H7 (cell line): ENCODE measurements around the gene PHKG1. TPM values are rescaled to one million over a fixed set of nuclear protein-coding genes. Genes with fewer than 3 reads are reported as not detected.
"Not testable (repeated sequence)": the region's sequence is repeated elsewhere in the genome, so short reads cannot be mapped to it uniquely, and the experiment has no call there.

Source experiments
- DNase-seq: peaks from one replicate; pipeline ENCODE4 v3.0.0; 2012
- H3K27me3 ChIP-seq: 2 replicates; pipeline ENCODE4 v1.6.0; 2011; ENCODE audit warnings: mild to moderate bottlenecking, low read length; ENCODE audit not compliant: control insufficient read depth, insufficient read depth
- H3K36me3 ChIP-seq: replicated peaks from 2 replicates; pipeline ENCODE4 v1.5.1; 2011; ENCODE audit warnings: low read length; ENCODE audit not compliant: control insufficient read depth, insufficient read depth
- H3K4me3 ChIP-seq: 2 replicates; pipeline ENCODE4 v1.5.1; 2011; ENCODE audit warnings: low read depth, mild to moderate bottlenecking, control low read depth, low read length, moderate library complexity; ENCODE audit not compliant: insufficient read depth
- total RNA-seq: library from RNA; depleted of rRNA; stranded (reverse); fragments of >200 nt; shearing (Covaris generic); gene quantifications from 2 replicates; pipeline ENCODE4 v1.2.3, GENCODE V29; 2014; rRNA removed

PHKG1 gene
- 0.14 and 0.59 TPM in 2 replicates for total RNA-seq

DNA sequence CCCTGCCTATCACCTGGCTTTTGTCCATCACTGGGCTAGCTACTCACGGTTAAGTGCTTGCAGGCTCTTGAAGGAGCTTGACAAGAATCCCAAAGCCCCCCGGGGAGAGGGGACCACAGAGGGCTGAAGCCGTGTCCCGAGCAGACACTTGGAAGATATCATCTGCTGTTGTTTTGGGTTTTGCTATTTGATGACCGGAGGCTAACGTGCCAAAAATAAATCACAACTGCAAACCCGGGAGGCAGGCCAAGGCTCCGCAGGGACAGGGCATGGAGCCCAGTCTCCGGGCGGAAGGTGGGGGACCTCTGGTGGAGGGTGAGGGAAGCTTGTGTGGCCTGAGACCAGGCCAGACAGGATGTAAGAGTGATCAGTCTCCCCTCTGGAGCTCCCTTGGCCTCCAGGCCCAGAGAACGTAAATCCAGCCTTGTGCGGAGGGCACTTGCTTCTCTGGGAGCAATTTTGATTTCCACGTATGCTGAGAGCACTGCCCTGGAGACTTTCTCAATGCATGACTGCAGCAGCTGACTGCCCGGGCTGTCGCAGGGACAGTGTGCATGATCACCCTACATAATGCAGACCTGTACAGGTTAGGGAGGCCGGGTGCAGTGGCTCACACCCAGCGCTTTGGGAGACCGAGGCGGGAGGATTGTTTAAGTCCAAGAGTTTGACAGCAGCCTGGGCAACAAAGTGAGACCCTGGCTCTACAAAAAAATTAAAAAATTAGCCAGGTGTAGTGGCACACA is at the start of gene PHKG1:
PHKG1 (minus strand) TSS at position 164 of the 743 bp plus-strand sequence. CDS start 4,011 bp downstream, outside the sequence.
- Histone ChIP-seq H3K27me3 (no peaks in the 10 kb centered on the region), H3K4me3 (no peak within 1 kb of the TSS), H3K36me3 (no peaks in the 10 kb centered on the region)
- peak; percentile 81 for DNase-seq

DNA sequence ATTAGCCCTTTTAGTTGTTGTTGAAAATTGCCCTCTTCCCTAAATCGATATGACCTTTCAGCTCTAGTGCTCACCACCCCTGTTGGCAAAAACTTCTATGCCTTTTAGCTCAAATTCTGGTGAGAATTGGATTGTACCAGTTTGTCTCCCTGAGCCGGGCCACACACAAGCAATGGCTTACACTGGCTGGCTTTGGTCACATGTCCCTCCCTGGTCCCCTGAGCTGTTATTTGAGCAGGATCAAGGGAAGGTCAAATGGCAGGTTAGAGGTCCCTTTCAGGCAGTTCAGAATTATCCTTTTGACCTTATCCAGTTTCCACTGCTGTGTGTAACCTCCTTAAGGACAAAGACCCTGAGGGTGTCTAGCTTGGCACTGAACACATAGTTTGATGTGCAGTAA is 38.3 kb upstream of the PHKG1 start:
- not testable (repeated sequence) for H3K4me3 ChIP-seq, H3K36me3 ChIP-seq, DNase-seq, H3K27me3 ChIP-seq

DNA sequence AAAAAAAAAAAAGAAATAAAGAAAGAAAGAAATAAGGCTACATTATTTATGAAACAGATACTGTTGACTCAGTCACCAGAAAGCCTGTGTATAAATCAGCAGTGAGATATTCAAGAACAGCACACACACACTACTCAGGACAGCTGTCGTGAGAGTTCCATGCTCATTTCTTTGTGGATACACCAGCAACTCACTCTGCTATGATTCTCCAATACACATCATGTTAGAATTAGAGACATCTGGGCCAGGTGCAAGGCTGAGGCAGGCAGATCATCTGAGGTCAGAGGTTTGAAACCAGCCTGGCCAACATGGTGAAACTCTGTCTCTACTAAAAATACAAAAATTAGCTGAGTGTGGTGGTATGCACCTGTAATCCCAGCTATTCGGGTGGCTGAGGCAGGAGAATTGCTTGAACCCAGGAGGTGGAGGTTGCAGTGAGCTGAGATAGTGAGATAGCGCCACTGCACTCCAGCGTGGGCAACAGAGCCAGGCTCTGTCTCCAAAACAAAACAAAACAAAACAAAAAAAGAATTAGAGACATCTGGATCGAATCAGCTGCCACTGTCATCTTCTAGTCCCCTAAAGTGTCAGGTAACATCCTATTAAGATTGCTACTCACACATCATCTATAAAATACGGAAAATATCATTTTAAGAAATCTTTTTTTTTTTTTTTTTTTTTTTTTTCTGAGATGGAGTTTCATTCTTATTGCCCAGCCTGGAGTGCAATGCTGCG is 34.7 kb upstream of the PHKG1 start:
- H3K27me3 ChIP-seq: no peaks in the 10 kb centered on the region
- H3K36me3 ChIP-seq: no peaks in the 10 kb centered on the region
- H3K4me3 ChIP-seq: no peak overlapping the region
- DNase-seq: no peak

DNA sequence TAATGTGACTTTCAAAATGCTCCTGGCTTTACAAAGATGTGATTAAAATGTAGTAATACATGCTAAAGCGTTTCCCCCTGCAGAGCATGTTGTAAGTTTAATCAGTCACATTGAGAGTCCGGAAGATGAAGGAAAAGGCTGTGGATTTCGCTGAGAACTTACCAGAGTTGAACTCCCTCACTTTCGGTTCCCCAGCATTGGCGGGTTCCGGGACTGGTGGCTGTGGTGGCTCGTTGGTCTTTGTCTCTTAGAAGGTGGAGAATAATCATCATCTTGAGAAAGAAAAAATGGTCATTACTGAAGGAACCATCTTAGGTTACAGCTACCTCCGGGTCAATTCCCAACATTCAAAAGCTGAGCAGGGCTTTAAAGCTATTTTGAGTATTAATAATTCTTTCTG is 33.1 kb upstream of the PHKG1 start:
- Histone ChIP-seq H3K36me3 (no peaks in the 10 kb centered on the region), H3K4me3 (no peak overlapping the region), H3K27me3 (no peaks in the 10 kb centered on the region)
- DNase-seq: no peak

DNA sequence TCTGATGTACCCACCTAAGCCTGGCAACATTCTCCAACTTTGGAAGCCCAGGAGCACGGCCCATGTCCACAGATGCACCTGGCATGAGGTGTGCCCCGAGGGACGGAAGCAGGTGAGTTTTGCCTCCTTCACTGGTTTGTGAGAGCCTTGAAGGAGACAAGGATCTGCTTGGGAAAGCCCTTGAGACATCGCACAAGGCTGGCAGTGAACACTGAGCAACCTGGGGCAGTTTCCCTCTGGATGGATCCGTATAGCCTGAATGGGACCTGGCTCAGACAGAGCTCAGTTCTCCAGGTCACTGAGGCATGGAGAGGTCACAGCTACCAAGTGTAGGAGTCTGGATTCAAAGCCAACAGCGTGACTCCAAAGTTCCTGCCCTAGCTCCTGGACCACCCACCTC is 32.2 kb upstream of the PHKG1 start:
- H3K4me3 ChIP-seq: no peak overlapping the region
- no peak for DNase-seq
- no peaks in the 10 kb centered on the region for H3K36me3 ChIP-seq
- H3K27me3 ChIP-seq: no peaks in the 10 kb centered on the region

DNA sequence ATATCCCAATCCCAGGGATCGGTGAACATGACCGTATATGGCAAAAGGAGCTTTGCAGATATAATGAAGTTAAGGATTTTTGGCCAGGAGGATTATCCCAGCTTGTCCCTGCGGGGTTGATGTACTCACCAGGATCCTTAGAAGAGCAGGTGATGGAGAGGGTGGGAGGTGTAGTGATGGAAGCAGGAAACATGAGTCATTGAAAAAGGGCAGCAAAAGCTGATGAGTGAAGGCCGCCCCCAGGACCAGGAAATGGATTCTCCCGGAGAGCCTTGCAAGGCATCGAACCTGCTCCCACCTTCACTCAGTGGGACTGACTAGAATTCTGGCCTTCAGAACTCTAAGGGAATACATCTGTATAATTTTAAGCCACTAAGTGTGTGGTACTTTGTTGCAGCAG is 28.7 kb upstream of the PHKG1 start:
- no peak overlapping the region for H3K4me3 ChIP-seq
- DNase-seq: no peak
- H3K27me3 ChIP-seq: no peaks in the 10 kb centered on the region
- H3K36me3 ChIP-seq: no peaks in the 10 kb centered on the region

DNA sequence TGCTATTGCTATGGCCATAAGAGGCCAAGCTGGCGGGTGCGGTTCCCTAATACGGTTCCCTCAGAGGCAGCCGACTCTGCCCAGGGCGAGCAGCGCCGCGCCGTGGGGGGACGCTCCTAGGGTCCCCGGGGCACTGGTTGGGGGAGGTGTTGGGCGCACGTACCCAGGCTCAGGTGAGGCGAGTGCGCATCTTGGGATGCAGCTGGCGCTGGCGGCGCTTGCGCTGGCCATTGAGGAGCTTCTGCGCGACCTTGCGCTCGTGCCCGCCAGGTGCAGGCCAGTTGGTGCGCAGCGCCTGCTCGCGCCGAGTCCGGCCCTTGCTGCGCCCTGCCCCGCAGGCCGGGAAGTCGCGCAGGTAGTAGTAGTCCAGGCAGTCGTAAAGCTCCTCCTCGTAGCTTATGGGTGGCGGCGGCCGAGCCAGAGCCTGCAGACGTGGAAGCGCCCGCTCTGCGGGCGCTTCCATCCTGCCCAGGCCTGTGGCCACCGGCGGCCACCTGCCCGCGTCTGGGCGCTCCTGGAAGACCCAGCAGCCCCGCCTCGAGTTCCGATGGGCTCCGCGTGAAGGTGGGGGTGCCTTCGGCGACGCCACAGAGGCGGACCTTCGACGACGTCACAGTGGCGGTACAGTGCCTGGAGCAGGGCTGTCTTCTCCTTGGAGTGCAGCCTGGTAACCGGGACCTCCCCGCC is 23.2 kb upstream of the PHKG1 start, which contains the start of gene NUPR2:
NUPR2 (minus strand) TSS at position 566 of the 687 bp plus-strand sequence; CDS start at position 463, 103 bp downstream.
- no peak for DNase-seq
- Histone ChIP-seq H3K4me3 (no peak within 1 kb of the TSS), H3K27me3 (no peaks in the 10 kb centered on the region), H3K36me3 (no peaks in the 10 kb centered on the region)

DNA sequence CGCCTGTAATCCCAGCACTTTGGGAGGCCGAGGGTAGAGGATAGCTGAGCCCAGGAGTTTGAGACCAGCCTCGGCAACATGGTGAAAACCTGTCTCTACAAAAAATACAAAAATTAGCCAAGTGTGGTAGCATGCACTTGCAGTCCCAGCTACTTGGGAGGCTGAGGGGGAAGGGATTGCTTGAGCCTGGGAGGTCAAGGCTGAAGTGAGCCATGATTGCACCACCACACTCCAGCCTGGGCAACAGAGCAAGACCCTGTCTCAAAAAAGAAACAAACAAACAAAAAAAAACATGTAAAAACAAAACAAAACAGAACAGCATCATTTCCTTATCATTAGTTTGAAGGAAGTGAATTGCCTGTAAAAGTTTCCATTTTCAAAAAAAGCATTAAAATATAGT is 19.5 kb upstream of the PHKG1 start:
- not testable (repeated sequence) for H3K4me3 ChIP-seq, H3K36me3 ChIP-seq, H3K27me3 ChIP-seq, DNase-seq

DNA sequence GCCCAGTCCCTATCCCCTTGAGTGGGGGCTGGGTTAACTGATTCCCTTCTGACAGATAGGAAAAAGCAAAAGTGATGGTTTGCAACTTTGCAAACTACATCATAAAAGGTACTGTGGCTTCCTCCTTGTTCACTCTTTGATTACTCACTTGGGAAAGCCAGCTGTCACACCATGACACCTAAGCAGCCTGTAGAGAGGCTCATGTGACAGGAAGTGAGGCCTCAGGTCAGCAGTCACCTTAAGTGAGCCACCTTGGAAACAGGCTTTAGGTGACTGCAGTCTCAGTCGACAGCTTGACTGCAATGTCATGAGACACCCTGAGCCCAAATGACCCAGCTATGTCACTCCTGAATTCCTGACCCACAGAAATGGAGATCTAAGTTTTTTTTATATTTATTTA is 17.9 kb upstream of the PHKG1 start:
- DNase-seq: no peak
- H3K36me3 ChIP-seq: no peaks in the 10 kb centered on the region
- H3K27me3 ChIP-seq: no peaks in the 10 kb centered on the region
- no peak overlapping the region for H3K4me3 ChIP-seq

DNA sequence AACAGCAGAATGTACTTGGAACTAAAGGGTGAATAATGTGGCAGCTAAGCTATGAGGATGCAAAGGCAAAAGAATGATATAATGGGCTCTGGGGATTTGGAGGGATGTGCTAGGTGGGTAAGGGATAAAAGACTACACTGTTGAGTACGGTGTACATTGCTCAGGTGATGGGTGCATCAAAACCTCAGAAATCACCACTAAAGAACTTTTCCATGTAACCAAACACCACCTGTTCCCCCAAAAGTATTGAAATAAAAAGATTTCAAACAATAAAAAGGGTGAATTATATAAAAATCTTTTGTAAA is 15.2 kb upstream of the PHKG1 start:
- Histone ChIP-seq H3K36me3 (peaks cover 5% of the 10 kb centered on the region), H3K27me3 (no peaks in the 10 kb centered on the region), H3K4me3 (no peak overlapping the region)
- no peak for DNase-seq

DNA sequence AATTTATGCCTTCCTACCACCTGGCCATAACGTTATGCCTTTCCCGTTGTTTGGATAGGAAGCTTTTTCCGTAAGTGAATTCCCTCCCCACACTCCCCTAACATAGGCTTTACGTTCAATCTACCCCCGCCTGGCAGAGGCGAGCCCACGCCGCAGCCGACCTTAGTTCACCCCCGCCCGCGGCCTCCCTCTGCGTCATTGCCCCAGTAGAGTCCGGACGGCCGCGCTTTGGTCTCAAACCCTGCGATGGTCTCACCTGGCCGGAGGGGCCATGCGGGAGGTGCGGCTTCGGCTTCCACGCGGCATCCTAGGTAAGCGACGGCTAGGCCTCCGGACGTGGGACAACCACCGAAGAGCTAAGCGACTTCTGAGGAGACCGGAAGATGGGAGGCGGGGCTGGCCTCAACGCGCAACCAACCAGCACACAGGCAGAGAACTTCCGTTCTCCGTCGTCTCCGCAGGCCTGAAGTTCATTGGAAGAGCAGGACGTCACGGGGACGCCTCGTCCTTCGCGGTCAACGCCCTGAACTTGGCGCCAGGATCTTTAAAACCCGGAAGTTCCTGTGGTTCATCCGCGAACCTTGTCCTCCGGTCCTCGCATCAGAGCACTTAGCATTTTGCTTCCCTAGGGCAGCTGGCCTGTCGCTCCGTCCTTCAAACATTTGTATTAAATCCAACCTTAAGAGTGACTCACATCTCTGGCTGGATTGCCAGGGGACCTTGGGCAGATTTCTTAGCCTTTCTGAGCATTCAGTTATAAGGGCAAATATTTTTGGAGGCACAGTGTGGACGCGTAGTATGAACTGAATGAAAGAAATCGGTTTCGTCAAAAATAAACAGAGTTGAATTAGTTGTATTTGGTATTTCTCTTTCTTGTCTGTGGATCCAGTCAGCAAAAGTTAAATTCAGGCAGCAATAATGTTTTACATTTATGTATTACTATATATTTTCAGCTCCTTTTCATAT is 13.6 kb upstream of the PHKG1 start, which contains the start of gene CHCHD2:
CHCHD2 (minus strand) TSS at position 369 of the 966 bp plus-strand sequence; CDS start at position 306, 63 bp downstream.
- peak; percentile 93 for DNase-seq
- Histone ChIP-seq H3K27me3 (no peaks in the 10 kb centered on the region), H3K36me3 (peaks cover 5% of the 10 kb centered on the region), H3K4me3 (peak within 1 kb of the TSS; percentile 69)

DNA sequence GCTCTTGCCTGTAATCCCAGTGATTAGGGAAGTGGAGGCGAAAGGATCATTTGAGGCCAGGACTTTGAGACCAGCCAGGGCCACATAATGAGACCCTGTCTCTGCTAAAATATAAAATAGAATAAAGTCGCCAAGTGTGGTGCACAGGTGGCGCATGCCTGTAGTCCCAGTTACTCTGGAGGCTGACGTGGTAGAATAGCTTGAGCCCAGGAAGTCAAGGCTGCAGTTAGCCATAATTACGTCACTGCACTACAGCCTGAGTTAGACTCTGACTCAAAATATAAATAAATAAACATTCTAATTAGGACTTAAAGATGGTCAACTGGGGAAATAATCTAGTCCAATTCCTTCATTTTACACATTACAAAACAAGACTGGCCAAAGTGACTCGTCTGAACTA is 12.8 kb upstream of the PHKG1 start:
- Histone ChIP-seq H3K27me3 (no peaks in the 10 kb centered on the region), H3K36me3 (peaks cover 8% of the 10 kb centered on the region), H3K4me3 (peak overlapping the region; percentile 69)
- DNase-seq: no peak

DNA sequence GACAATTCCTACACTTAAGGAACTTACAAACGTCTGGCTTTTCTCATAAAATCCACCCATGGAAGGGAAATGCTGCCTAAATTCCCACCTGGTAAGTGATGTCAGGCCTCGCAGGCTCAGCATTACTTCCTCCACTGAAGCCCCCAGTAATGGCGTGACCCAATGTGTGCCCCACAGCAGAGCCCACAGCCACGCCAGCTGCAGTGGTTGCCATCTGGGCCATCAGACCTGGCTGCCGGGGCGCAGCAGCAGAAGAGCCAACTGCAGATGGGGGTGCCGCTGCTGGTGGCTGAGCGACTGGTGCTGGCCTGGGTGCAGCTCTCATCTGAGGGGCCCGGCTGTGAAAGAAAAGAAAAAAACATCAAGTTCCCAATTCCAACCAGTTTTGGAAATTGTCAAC is 11.4 kb upstream of the PHKG1 start:
- H3K27me3 ChIP-seq, DNase-seq, H3K36me3 ChIP-seq, H3K4me3 ChIP-seq: not testable (repeated sequence)

DNA sequence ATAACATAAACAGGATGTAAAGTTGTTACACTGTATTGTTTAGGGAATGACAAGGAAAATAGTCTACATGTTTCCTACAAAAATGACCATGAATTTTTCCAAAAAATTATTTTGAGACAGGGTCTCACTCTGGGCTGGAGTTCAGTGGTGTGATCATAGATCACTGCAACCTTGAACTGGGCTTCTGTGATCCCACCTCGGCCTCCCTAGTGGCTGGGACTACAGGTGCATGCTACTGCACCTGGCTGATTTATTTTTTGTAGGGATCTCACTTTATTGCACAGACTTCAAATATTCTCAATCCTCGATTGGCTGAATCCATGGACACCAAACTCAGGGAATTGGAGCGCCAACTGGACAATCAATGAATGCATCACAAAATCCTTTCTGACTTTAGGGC is 6.9 kb upstream of the PHKG1 start:
- DNase-seq: no peak
- Histone ChIP-seq H3K36me3 (peaks cover 8% of the 10 kb centered on the region), H3K4me3 (no peak overlapping the region), H3K27me3 (no peaks in the 10 kb centered on the region)
